GM10248 (cell line): Measurements from ENCODE around the gene NKAPD1.

Experiments used
- CTCF ChIA-PET: fragments of 300-600 bp; sonication (Branson Sonifier 250); formaldehyde crosslinking; extraction: SDS; loops from one replicate; lab custom pipeline; 2021; ENCODE audit warnings: antibody characterized with exemption; lab: Yijun Ruan, JAX
- POLR2A ChIA-PET: fragments of 350-650 bp; sonication (Branson Sonifier 250); formaldehyde crosslinking; extraction: SDS; loops from one replicate; lab custom pipeline; 2020; ENCODE audit warnings: antibody characterized with exemption; lab: Yijun Ruan, JAX
- DNase-seq: peaks from one replicate; pipeline ENCODE4 v3.0.0; 2012; ENCODE audit errors: extremely low spot score
- CTCF ChIP-seq: IDR thresholded peaks from 2 replicates; pipeline ENCODE4 v1.5.1; 2012; ENCODE audit warnings: mild to moderate bottlenecking, low read depth; ENCODE audit errors: extremely low read depth, missing control alignments, control extremely low read depth

Gene NKAPD1

GRCh38 chr11:112100462-112100861 lies 26.4 kb downstream of the NKAPD1 start:
- CTCF ChIA-PET: interaction anchor here (0.7 to 5.6 kb wide), 4 partner anchors 9 to 17 kb away, joined by 3 to 47 read pairs (median 4); no protein-coding TSS in a partner anchor
- TF ChIP-seq CTCF: no peak
- POLR2A ChIA-PET: no interaction called here
- no peak for DNase-seq

DNA sequence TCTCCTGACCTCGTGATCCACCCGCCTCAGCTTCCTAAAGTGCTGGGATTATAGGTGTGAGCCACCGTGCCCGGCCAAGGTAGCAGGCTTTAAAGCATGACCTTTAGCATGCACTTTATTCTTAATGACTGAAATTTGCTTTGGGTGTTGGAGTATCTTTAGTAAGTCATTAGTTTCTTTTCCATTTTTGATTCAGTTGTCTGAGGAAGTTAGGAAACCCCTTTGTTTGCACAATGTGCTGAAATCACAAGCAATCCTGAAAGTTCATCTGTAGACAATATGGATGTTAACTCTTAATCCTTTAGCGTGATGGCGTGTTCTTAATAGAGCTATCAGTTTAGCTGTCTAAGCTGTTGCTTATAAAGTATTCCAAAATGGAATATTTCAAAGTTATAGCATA lies 29.3 kb downstream of the NKAPD1 start:
- no peak for TF ChIP-seq CTCF
- CTCF ChIA-PET: interaction anchor here (2.1 to 2.6 kb wide), 2 partner anchors 9 to 11 kb away, joined by 10 read pairs; no protein-coding TSS in a partner anchor

GRCh38 chr11:112106070-112106469 lies 32.0 kb downstream of the NKAPD1 start:
- ChIA-PET POLR2A (no interaction called here), CTCF (interaction anchor here (2.2 to 2.4 kb wide), 2 partner anchors 8 to 9 kb away, joined by 6 to 8 read pairs; no protein-coding TSS in a partner anchor)
- TF ChIP-seq CTCF: no peak
- DNase-seq: no peak

More for the DNA sequence above, 29.3 kb downstream of the NKAPD1 start:
- DNase-seq: no peak
- POLR2A ChIA-PET: no interaction called here

GRCh38 chr11:112113539-112114457 lies 39.7 kb downstream of the NKAPD1 start:
- peak; percentile 61 for TF ChIP-seq CTCF
- POLR2A ChIA-PET: no interaction called here
- peak; percentile 61 for DNase-seq
- CTCF ChIA-PET: interaction anchor here (0.6 to 5.2 kb wide), 20 partner anchors 8 to 187 kb away, joined by 3 to 47 read pairs (median 6); partner anchors contain the start of genes SDHD and TIMM8B

GRCh38 chr11:112114460-112114859 lies 40.4 kb downstream of the NKAPD1 start:
- ChIA-PET CTCF (interaction anchor here (1.0 to 5.2 kb wide), 13 partner anchors 8 to 188 kb away, joined by 3 to 47 read pairs (median 11); no protein-coding TSS in a partner anchor), POLR2A (no interaction called here)
- TF ChIP-seq CTCF: no peak
- no peak for DNase-seq

GRCh38 chr11:112115386-112115785 lies 41.3 kb downstream of the NKAPD1 start:
- ChIA-PET CTCF (interaction anchor here (4.3 to 5.2 kb wide), 3 partner anchors 11 to 165 kb away, joined by 20 to 47 read pairs (median 37); no protein-coding TSS in a partner anchor), POLR2A (interaction anchor here (0.5 kb wide), 1 partner anchor 87 kb away, joined by 8 read pairs; no protein-coding TSS in a partner anchor)
- TF ChIP-seq CTCF: no peak
- no peak for DNase-seq
